Measurements from ENCODE around the gene NR2C2AP. TPM values are rescaled to one million over a fixed set of nuclear protein-coding genes. Genes with fewer than 3 reads are reported as not detected.

The NR2C2AP gene
- polyA plus RNA-seq, 12 donors: 6.8 to 13.2 (median 9.2) TPM; not detected in 2

DNA sequence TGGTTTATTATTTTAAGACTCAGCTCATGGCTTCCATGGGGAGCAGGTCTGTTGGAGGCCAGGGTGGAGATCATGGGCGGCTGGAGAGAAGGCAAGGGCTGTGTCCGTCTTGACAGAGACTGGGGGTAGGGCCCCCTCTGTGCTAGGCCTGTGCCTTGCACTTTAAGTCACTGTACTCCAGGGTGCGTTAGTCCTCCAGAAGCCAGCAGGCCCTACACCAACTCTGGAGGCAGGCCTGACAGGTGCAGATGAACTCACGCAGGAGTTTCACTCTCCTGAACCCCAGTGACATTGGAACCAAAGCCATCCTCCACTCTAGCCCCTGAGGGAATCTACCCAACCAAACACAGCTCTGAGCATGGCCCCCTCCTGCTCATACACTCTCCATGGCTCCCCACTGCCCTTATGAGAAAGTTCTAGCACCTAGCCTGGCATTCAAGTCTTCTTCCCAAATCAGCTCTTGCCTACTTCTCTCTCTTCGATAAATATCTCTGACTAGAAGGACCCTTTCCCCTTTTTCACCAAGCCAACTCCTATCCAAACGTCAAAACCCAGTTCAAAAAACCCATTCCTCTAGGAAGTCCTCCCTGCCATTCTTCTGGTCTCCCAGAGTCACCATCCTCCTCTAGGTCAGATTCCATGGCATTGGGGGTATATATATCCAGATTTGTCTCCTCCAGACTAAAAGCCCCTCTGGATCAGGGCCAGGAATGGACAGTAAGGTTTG, 48.3 kb downstream of the NR2C2AP start:
- no peak for DNase-seq

DNA sequence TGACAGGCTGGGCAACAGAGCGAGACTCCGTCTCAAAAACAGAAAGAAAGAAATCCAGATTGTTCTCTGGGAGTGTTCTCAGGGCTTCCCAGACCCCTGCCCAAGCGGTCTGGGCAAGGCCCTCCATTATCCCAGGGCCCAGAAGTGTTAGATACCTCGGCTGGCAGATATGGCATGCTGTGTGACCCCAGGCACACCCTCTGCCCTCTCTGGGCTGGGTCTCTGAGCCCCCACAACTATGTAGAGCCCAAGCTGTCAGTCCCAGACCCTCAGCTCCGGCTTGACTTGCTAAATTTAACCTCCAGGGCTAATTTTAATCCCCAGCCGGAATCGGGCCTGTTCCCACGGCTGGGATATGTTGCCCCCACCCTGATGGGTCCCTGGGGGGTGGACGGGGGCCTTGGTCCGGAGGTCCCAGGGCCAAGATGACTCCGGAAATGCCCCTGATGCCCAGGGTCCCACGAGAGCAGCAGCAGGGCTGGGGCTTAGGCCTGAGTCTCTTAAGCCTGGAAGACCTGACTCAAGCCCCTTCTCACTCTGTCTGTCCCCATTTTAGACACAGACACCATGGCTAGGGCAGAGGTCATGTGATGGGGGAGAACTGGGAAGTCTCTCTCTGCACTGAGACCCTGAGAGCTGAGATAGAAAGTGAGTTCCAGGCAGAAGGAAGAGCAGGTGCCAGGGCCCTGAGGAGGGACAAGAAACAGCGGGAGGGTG, 50.4 kb downstream of the NR2C2AP start:
- no peak for DNase-seq

GRCh38 chr19:19151418-19151817, 51.8 kb downstream of the NR2C2AP start:
- DNase-seq: no peak

Other genes with a start within 250 kb of the NR2C2AP start
- gene SUGP2, start 169.9 kb downstream of the NR2C2AP start, polyA plus RNA-seq (ENCODE audit: insufficient read length in 12 of 12): 10 to 100 TPM in 11 of 12 donors, not detected in 1; 48.8 to 93.0 (median 60.4) TPM
- 10 to 100 TPM in 11 of 12 donors, not detected in 1; 17.5 to 54.8 (median 23.2) TPM for gene ARMC6, start 169.8 kb downstream of the NR2C2AP start, polyA plus RNA-seq (ENCODE audit: insufficient read length in 12 of 12)
- 10 to 100 TPM in 6 of 12 donors, 1 to 10 TPM in 5, not detected in 1; 7.2 to 20.2 (median 10.2) TPM for gene SLC25A42, start 139.4 kb downstream of the NR2C2AP start, polyA plus RNA-seq (ENCODE audit: insufficient read length in 12 of 12)
- 10 to 100 TPM in 11 of 12 donors, not detected in 1; 13.3 to 30.7 (median 21.5) TPM for gene TMEM161A, start 64.9 kb downstream of the NR2C2AP start, polyA plus RNA-seq (ENCODE audit: insufficient read length in 12 of 12)
- 1 to 10 TPM in 8 of 12 donors, under 1 TPM in 2, not detected in 2; 0.66 to 3.4 (median 1.5) TPM for gene MEF2B, start 33.2 kb downstream of the NR2C2AP start, polyA plus RNA-seq (ENCODE audit: insufficient read length in 12 of 12)
- gene BORCS8, start 11.3 kb downstream of the NR2C2AP start, polyA plus RNA-seq (ENCODE audit: insufficient read length in 12 of 12): 10 to 100 TPM in 8 of 12 donors, 1 to 10 TPM in 3, not detected in 1; 8.6 to 15.4 (median 11.8) TPM
- gene RFXANK, start 11.2 kb downstream of the NR2C2AP start, polyA plus RNA-seq (ENCODE audit: insufficient read length in 12 of 12): 100 to 1,000 TPM in 1 of 12 donors, 10 to 100 TPM in 10, not detected in 1; 44.3 to 143 (median 52.1) TPM
- gene NCAN, start 8.5 kb upstream of the NR2C2AP start, polyA plus RNA-seq (ENCODE audit: insufficient read length in 12 of 12): 1 to 10 TPM in 1 of 12 donors, under 1 TPM in 8, not detected in 3; 0.05 to 1.3 (median 0.16) TPM
- gene TM6SF2, start 69.9 kb upstream of the NR2C2AP start, polyA plus RNA-seq (ENCODE audit: insufficient read length in 12 of 12): 1 to 10 TPM in 10 of 12 donors, not detected in 2; 1.3 to 4.1 (median 2.5) TPM
- gene SUGP1, start 117.1 kb upstream of the NR2C2AP start, polyA plus RNA-seq (ENCODE audit: insufficient read length in 12 of 12): 10 to 100 TPM in 11 of 12 donors, not detected in 1; 30.7 to 60.9 (median 35.2) TPM
- gene MAU2, start 117.4 kb upstream of the NR2C2AP start, polyA plus RNA-seq (ENCODE audit: insufficient read length in 12 of 12): 100 to 1,000 TPM in 1 of 12 donors, 10 to 100 TPM in 11; 30.4 to 112 (median 47.5) TPM
- gene GATAD2A, start 202.3 kb upstream of the NR2C2AP start, polyA plus RNA-seq (ENCODE audit: insufficient read length in 12 of 12): 10 to 100 TPM in 11 of 12 donors, not detected in 1; 35.2 to 69.9 (median 48.4) TPM

Measured in muscle of arm (tissue), 12 donors.